Measurements from ENCODE around the gene ZKSCAN7.
"Not testable (repeated sequence)": the region's sequence is repeated elsewhere in the genome, so short reads cannot be mapped to it uniquely, and the experiment has no call there.

The ZKSCAN7 gene

DNA sequence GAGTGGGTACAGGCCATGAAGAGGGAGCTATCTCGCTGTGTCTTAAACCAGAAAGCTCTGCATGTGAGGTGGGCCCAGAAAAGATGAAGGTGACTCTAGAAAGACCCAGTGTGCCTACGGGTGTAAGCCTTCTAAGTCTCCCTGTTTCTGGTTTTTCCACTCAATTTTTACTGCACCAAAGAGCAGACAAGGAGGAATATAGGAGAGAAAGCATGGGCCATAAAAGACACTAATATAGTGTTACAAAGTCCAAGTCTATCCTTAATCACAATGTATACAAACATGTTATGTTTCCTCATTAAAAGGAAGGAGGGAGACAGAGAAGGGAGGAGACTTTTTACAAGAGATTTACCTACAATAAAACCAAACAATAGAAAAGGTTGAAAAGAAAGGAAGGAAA lies 24.1 kb upstream of the ZKSCAN7 start:
- TF ChIP-seq, protein P1, sequence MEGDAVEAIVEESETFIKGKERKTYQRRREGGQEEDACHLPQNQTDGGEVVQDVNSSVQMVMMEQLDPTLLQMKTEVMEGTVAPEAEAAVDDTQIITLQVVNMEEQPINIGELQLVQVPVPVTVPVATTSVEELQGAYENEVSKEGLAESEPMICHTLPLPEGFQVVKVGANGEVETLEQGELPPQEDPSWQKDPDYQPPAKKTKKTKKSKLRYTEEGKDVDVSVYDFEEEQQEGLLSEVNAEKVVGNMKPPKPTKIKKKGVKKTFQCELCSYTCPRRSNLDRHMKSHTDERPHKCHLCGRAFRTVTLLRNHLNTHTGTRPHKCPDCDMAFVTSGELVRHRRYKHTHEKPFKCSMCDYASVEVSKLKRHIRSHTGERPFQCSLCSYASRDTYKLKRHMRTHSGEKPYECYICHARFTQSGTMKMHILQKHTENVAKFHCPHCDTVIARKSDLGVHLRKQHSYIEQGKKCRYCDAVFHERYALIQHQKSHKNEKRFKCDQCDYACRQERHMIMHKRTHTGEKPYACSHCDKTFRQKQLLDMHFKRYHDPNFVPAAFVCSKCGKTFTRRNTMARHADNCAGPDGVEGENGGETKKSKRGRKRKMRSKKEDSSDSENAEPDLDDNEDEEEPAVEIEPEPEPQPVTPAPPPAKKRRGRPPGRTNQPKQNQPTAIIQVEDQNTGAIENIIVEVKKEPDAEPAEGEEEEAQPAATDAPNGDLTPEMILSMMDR (IDR thresholded peaks at IDR 0.05; ENCODE audit: control insufficient read depth, extremely low read depth, insufficient read depth): no peak
- no peak overlapping the region for H3K4me3 ChIP-seq (ENCODE audit: low read depth, low read length)
- no peak for DNase-seq (ENCODE audit: low read depth)

DNA sequence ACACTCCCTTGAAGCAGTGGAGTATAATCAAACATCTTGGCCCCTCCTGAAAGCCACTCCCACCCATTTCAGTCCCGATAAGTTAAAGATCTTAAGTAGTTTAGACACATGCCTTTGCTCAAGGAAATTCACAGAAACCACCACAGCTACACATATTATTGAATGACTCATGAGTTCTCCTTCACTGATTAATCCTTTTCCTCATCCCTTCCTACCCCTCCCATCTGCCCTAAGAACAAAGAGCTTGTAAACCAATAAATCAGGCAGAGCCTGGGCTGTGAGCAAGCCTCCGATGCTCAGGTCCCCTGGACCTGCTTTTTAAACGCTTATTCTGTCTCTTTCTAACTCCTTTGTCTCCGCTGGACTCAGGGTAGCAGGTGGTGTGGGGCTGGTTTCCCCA lies 20.3 kb upstream of the ZKSCAN7 start:
- DNase-seq (ENCODE audit: low read depth); H3K4me3 ChIP-seq (ENCODE audit: low read depth, low read length): not testable (repeated sequence)

- TF ChIP-seq, protein P1 (IDR thresholded peaks at IDR 0.05; ENCODE audit: control insufficient read depth, extremely low read depth, insufficient read depth): no peak
- no peak for DNase-seq (ENCODE audit: low read depth)
Observed at GRCh38 chr3:44535364-44535763, 19.6 kb upstream of the ZKSCAN7 start.

DNA sequence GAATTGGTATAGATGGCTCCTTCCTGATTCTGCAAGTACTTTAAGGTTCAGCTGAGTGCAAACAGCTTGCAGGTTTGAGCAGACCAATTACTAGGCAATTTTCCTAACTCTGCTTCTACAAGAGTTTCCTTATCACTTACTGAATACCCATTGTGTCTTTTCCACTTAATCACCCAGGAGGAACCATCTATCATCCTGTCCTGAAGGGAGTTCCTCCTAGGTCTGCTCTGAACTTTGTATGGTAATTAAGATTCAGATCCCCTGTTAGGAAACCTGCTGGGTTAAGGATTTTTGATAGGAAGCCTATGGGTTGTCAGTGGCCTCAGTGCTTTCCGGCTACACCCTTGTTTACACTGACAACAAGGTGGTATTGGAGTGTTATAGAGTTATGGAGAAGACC lies 10.2 kb upstream of the ZKSCAN7 start:
- not testable (repeated sequence) for DNase-seq (ENCODE audit: low read depth); H3K4me3 ChIP-seq (ENCODE audit: low read depth, low read length)

More at GRCh38 chr3:44535364-44535763, 19.6 kb upstream of the ZKSCAN7 start:
- H3K4me3 ChIP-seq (ENCODE audit: low read depth, low read length): no peak overlapping the region

DNA sequence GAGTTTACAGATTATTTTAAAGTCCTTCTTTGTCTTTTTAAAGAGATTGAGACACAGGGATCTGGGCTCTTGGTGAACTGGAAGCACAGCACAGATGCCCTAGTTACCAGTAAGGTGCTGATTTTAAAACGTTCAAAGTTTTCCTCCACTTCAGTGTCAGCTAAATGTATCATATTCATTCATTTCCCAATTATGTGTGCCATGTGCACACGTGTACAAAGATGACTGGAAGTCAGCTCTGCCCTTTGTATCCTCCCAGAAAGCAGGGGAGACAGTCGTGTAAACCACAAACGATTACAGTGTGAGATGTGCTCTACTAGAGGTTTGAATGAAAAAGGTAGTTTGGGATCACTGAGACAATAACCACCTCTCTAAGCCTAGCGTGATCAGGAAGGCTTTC lies 730 bp downstream of the ZKSCAN7 start:
- no peak overlapping the region for H3K4me3 ChIP-seq (ENCODE audit: low read depth, low read length)
- no peak for DNase-seq (ENCODE audit: low read depth)
- TF ChIP-seq, protein P1 (IDR thresholded peaks at IDR 0.05; ENCODE audit: control insufficient read depth, extremely low read depth, insufficient read depth): no peak

DNA sequence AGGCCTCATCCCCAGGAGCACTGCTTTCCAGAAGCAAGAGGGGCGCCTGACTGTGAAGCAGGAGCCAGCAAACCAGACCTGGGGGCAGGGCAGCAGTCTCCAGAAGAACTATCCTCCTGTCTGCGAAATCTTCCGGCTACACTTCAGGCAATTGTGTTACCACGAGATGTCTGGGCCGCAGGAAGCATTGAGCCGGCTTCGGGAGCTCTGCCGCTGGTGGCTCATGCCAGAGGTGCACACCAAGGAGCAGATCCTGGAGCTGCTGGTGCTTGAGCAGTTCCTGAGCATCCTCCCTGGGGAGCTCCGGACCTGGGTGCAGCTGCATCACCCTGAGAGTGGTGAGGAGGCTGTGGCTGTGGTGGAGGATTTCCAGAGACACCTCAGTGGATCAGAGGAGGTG lies 2.1 kb downstream of the ZKSCAN7 start:
- DNase-seq (ENCODE audit: low read depth): no peak
- no peak overlapping the region for H3K4me3 ChIP-seq (ENCODE audit: low read depth, low read length)
- TF ChIP-seq, protein P1 (IDR thresholded peaks at IDR 0.05; ENCODE audit: control insufficient read depth, extremely low read depth, insufficient read depth): no peak

DNA sequence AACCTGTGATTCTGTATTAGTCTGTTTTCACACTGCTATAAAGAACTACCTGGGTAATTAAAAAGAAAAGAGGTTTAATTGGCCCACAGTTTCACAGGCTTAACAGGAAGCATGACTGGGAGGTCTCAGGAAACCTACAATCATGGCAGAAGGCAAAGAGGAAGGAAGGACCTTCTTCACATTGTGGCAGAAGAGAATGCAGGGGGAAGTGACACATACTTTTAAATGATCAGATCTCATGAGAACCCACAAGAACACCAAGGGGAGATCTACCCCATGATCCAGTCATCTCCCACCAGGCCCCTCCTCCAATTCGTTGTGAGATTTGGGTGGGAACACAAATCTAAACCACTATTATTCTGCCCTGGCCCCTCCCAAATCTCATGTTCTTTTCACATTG lies 6.1 kb downstream of the ZKSCAN7 start:
- DNase-seq (ENCODE audit: low read depth): no peak
- H3K4me3 ChIP-seq (ENCODE audit: low read depth, low read length): no peak overlapping the region
- TF ChIP-seq, protein P1 (IDR thresholded peaks at IDR 0.05; ENCODE audit: control insufficient read depth, extremely low read depth, insufficient read depth): no peak

DNA sequence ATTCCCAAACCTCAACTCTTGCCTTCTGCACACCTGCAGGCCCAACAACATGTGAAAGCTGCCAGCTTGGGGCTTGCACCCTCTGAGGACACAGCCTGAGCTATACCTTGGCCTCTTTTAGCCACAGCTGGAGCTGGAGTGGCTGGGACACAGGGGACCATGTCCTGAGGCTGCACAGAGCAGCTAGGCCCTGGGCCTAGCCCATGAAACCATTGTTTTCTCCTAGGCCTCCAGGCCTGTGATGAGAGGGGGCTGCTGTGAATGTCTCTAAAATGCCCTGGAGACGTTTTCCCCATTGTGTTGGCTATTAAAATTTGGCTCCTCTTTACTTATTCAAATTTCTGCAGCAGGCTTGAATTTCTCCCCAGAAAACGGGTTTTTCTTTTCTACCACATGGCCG lies 7.2 kb downstream of the ZKSCAN7 start:
- TF ChIP-seq, protein P1 (IDR thresholded peaks at IDR 0.05; ENCODE audit: control insufficient read depth, extremely low read depth, insufficient read depth): no peak
- no peak overlapping the region for H3K4me3 ChIP-seq (ENCODE audit: low read depth, low read length)
- DNase-seq (ENCODE audit: low read depth): no peak
